Hematopoietic multipotent progenitor cell (in vitro differentiated cells): ENCODE results near the gene TNFRSF19. TPM values are rescaled to one million over a fixed set of nuclear protein-coding genes. Genes with fewer than 3 reads are reported as not detected.

ENCODE experiments used
- DNase-seq, 3 donors: peaks; one replicate each; pipeline ENCODE4 v3.0.0-alpha.2; 2011 to 2015; ENCODE audit warnings: low read depth in 2 of 3, low spot score in 2 of 3
- total RNA-seq: library from RNA; depleted of rRNA; stranded (reverse); fragments of >200 nt; gene quantifications from one replicate; pipeline ENCODE4 v1.2.3, GENCODE V29; 2012

The TNFRSF19 gene
- total RNA-seq, 1 donor = 1.1 TPM

GRCh38 chr13:23710366-23710765 lies 140.2 kb downstream of the TNFRSF19 start:
- no peak for DNase-seq

GRCh38 chr13:23711355-23711754 lies 141.1 kb downstream of the TNFRSF19 start:
- DNase-seq = no peak

- DNase-seq = no peak
These were observed 144.5 kb downstream of the TNFRSF19 start for GRCh38 chr13:23714672-23715071.

- no peak for DNase-seq
These were observed 145.0 kb downstream of the TNFRSF19 start for GRCh38 chr13:23715092-23715761.

- no peak for DNase-seq
These were observed 145.6 kb downstream of the TNFRSF19 start for GRCh38 chr13:23715762-23716235.

GRCh38 chr13:23716401-23716800 lies 146.2 kb downstream of the TNFRSF19 start:
- no peak for DNase-seq

- no peak for DNase-seq
These were observed 148.8 kb downstream of the TNFRSF19 start for GRCh38 chr13:23718996-23719395.

GRCh38 chr13:23722726-23723453 lies 152.7 kb downstream of the TNFRSF19 start:
- no peak for DNase-seq

- no peak for DNase-seq
These were observed 153.3 kb downstream of the TNFRSF19 start for GRCh38 chr13:23723471-23723870.

- DNase-seq = no peak
These were observed 154.2 kb downstream of the TNFRSF19 start for GRCh38 chr13:23724196-23724970.

Other genes with a start within 250 kb of the TNFRSF19 start
- gene SACS, start 136.7 kb upstream of the TNFRSF19 start, total RNA-seq = 32.6 TPM